K562 (cell line): ENCODE data around the gene MAPT. TPM values are rescaled to one million over a fixed set of nuclear protein-coding genes. Genes with fewer than 3 reads are reported as not detected.

Source experiments
- ATAC-seq: fragments of 200-7000 bp; cut with Tn5 transposase; 3 replicates; pipeline ENCODE4 v1.9.1; 2020; ENCODE audit warnings: moderate library complexity
- BruUV-seq: library from RNA; stranded (reverse); fragments of 400-500 nt; replicated peaks from 2 replicates; lab custom pipeline; 2021; lab: Mats Ljungman, UMichigan
- CTCF ChIA-PET: fragments of 300-600 bp; formaldehyde crosslinking; extraction: SDS; loops from one replicate; lab custom pipeline; 2021; ENCODE audit warnings: low intra/inter-chr PET ratio; lab: Yijun Ruan, JAX
- POLR2A ChIA-PET: fragments of 300-600, 350-650 bp; sonication (Branson Sonifier 250); formaldehyde crosslinking; extraction: SDS; loops from one replicate; lab custom pipeline; 2021; ENCODE audit warnings: antibody characterized with exemption, inconsistent platforms; lab: Yijun Ruan, JAX
- DNase-seq, 4 experiments: peaks; one replicate each; pipeline versions ENCODE4 v3.0.0 to v3.0.0-alpha.2; 2011 to 2018; ENCODE audit warnings: low spot score in 3 of 4, mixed read lengths in 3 of 4; ENCODE audit errors: extremely low read depth in 1 of 4
- FAIRE-seq: peaks from 2 replicates; lab custom pipeline; 2011; peaks lifted over from hg19 to GRCh38; lab: Jason Lieb, UNC
- H2AFZ ChIP-seq: 2 replicates; pipeline ENCODE4 v1.6.0; 2011; ENCODE audit warnings: low read depth, low read length, control low read depth, inconsistent platforms
- H3K27ac ChIP-seq: fragments of 200-600 bp; 3 replicates; pipeline ENCODE4 v1.8.0; 2011; ENCODE audit warnings: low read depth, mild to moderate bottlenecking, control low read depth, inconsistent platforms, low read length, moderate library complexity, mixed read lengths; ENCODE audit errors: extremely low read depth
- H3K27me3 ChIP-seq, 2 experiments: fragments of 300-600 bp in 1 of 2; 2 replicates in 1 of 2; 3 replicates in 1 of 2; pipeline versions ENCODE4 v1.6.0 to v1.8.0; 2011; ENCODE audit warnings: inconsistent platforms in 2 of 2, low read length in 2 of 2, mild to moderate bottlenecking in 1 of 2, mixed read lengths in 1 of 2, moderate library complexity in 1 of 2; ENCODE audit not compliant: control insufficient read depth in 2 of 2, insufficient read depth in 2 of 2
- H3K36me3 ChIP-seq: fragments of 300-600 bp; 3 replicates; pipeline ENCODE4 v1.8.0; 2011; ENCODE audit warnings: mild to moderate bottlenecking, low read length, inconsistent platforms; ENCODE audit not compliant: control insufficient read depth, insufficient read depth
- H3K4me1 ChIP-seq, 2 experiments: fragments of 200-600 bp in 1 of 2; replicated peaks in 1 of 2; 2 replicates in 1 of 2; 3 replicates in 1 of 2; pipeline versions ENCODE4 v1.5.1 to v1.8.0; 2011; ENCODE audit warnings: inconsistent platforms in 2 of 2, low read length in 2 of 2, mild to moderate bottlenecking in 1 of 2, mixed read lengths in 1 of 2, moderate library complexity in 1 of 2; ENCODE audit not compliant: control insufficient read depth in 2 of 2, insufficient read depth in 2 of 2
- H3K4me2 ChIP-seq: 2 replicates; pipeline ENCODE4 v1.6.1; 2011; ENCODE audit warnings: low read length, control low read depth, inconsistent platforms, mixed read lengths; ENCODE audit not compliant: insufficient read depth
- H3K4me3 ChIP-seq: fragments of 200-600 bp; sonication (generic), shearing (Covaris generic); 2 replicates; pipeline ENCODE4 v1.5.1; 2016; ENCODE audit warnings: control low read depth, inconsistent platforms
- H3K79me2 ChIP-seq: fragments of 200-600 bp; 3 replicates; pipeline ENCODE4 v1.8.0; 2011; ENCODE audit warnings: low read length, inconsistent platforms; ENCODE audit not compliant: control insufficient read depth, insufficient read depth
- H3K9ac ChIP-seq, 2 experiments: 2 replicates each; pipeline versions ENCODE4 v1.6.0 to v1.6.1; 2011; ENCODE audit warnings: low read depth in 2 of 2, low read length in 2 of 2, control low read depth in 1 of 2, inconsistent platforms in 1 of 2, mild to moderate bottlenecking in 1 of 2, mixed read lengths in 1 of 2; ENCODE audit not compliant: insufficient read depth in 1 of 2
- H3K9me1 ChIP-seq: one replicate; pipeline ENCODE4 v1.6.0; 2011; ENCODE audit warnings: inconsistent platforms, mild to moderate bottlenecking, low read length, moderate library complexity; ENCODE audit not compliant: control insufficient read depth, insufficient read depth
- H3K9me3 ChIP-seq: replicated peaks from 2 replicates; pipeline ENCODE4 v1.5.1; 2011; ENCODE audit warnings: low read depth, low read length, inconsistent platforms; ENCODE audit not compliant: control insufficient read depth, insufficient read depth
- H4K20me1 ChIP-seq: replicated peaks from 2 replicates; pipeline ENCODE4 v1.6.1; 2011; ENCODE audit warnings: low read length, inconsistent platforms, mixed read lengths; ENCODE audit not compliant: control insufficient read depth, insufficient read depth
- ARHGAP35 ChIP-seq: fragments of 450-650 bp; IDR thresholded peaks from 2 replicates; pipeline ENCODE4 v1.6.1; 2018; ENCODE audit not compliant: partially characterized antibody
- CBX3 ChIP-seq, 2 experiments: IDR thresholded peaks; 1 replicate in 1 of 2; 2 replicates in 1 of 2; pipeline ENCODE4 v1.6.1; 2012; ENCODE audit warnings: inconsistent platforms in 2 of 2, low read length in 2 of 2, borderline replicate concordance in 1 of 2, control low read depth in 1 of 2
- CEBPZ ChIP-seq: fragments of 150-350 bp; IDR thresholded peaks from 2 replicates; pipeline ENCODE4 v1.6.1; 2014; ENCODE audit warnings: low read depth, mild to moderate bottlenecking, low read length, borderline replicate concordance
- DDX20 ChIP-seq: fragments of 450-650 bp; IDR thresholded peaks from 2 replicates; pipeline ENCODE4 v1.6.1; 2016; ENCODE audit warnings: missing genetic modification characterization, low read depth, mild to moderate bottlenecking, missing compliant biosample characterization, moderate library complexity
- DLX4 ChIP-seq: fragments of 250-450 bp; sonication (Bioruptor Pico); IDR thresholded peaks from 2 replicates; pipeline ENCODE4 v1.6.1; 2021; ENCODE audit warnings: mild to moderate bottlenecking
- GATA2 ChIP-seq: sonication (generic); formaldehyde crosslinking; IDR thresholded peaks from 2 replicates; pipeline ENCODE4 v1.4.0; 2020; ENCODE audit warnings: mild to moderate bottlenecking, missing genetic modification reagents
- JUNB ChIP-seq: fragments of 450-650 bp; formaldehyde crosslinking; conservative IDR thresholded peaks from 2 replicates; pipeline ENCODE4 v1.4.0; 2020; ENCODE audit warnings: mild to moderate bottlenecking
- SNIP1 ChIP-seq: fragments of 450-650 bp; IDR thresholded peaks from 2 replicates; pipeline ENCODE4 v1.7.1; 2017; ENCODE audit warnings: low read depth, mild to moderate bottlenecking
- TAF7 ChIP-seq: fragments of 450-650 bp; IDR thresholded peaks from 2 replicates; pipeline ENCODE4 v1.6.1; 2016; ENCODE audit warnings: missing genetic modification characterization, missing compliant biosample characterization
- ZNF740 ChIP-seq, 3 experiments: fragments of 200-800 bp in 1 of 3; sonication (Bioruptor generic) in 1 of 3; sonication (generic) in 1 of 3; formaldehyde crosslinking in 1 of 3; IDR thresholded peaks; 2 replicates each; pipeline versions ENCODE4 v1.6.1 to v1.8.0; 2016 to 2022; ENCODE audit warnings: mild to moderate bottlenecking in 2 of 3, missing compliant biosample characterization in 2 of 3, missing genetic modification characterization in 2 of 3, missing genetic modification reagents in 1 of 3
- WGBS: fragments of 100-300 bp; shearing (Covaris generic); methylation state at CpG from one replicate; pipeline ENCODE4 v1.1.6; 2016; ENCODE audit warnings: low coverage, mixed read lengths; ENCODE audit not compliant: insufficient coverage; ENCODE audit errors: missing lambda C conversion rate; 5-methylcytosine and 5-hydroxymethylcytosine counted together
- in situ Hi-C: fragments of 300-500 bp; cut with MboI; formaldehyde crosslinking; loops from 4 replicates; pipeline ENCODE4 v1.15.0; 2018; ENCODE audit warnings: inconsistent platforms, mixed read lengths
- intact Hi-C: fragments of 100-400 bp; cut with micrococcal nuclease; formaldehyde crosslinking; loops from 2 replicates; pipeline ENCODE4 v1.14.2; 2022
- polyA plus RNA-seq, 8 experiments: library from polyadenylated mRNA; depleted of rRNA in 4 of 8; stranded (reverse) in 5 of 8; unstranded in 3 of 8; fragments of >200 nt; fragmentation: Nextera tagmentation in 2 of 8; fragmentation: Illumina TruSeq in 1 of 8; extraction: Ambion mirVana in 2 of 8; extraction: Trizol in 1 of 8; gene quantifications; 2 replicates each; pipeline versions ENCODE4 v1.2.1 to v1.2.3, GENCODE V29; 2011 to 2014; ENCODE audit warnings: inconsistent platforms in 1 of 8, missing spikeins in 1 of 8
- total RNA-seq, 7 experiments: library from RNA; depleted of rRNA in 6 of 7; stranded (reverse); fragments of >200 nt in 6 of 7; fragmentation: Illumina TruSeq in 2 of 7; extraction: Trizol in 2 of 7; gene quantifications; 2 replicates each; pipeline versions ENCODE4 v1.2.1 to v1.2.3, GENCODE V29; 2011 to 2021; ENCODE audit warnings: low replicate concordance in 1 of 7

MAPT gene
- total and polyA plus RNA-seq, 9 of the 15 experiments (the other 6 are each of a cell fraction or from before 2014, with no cell fraction given) = 0.04 to 1.1 (median 0.36) TPM

GRCh38 chr17:45973099-45973780, 78.9 kb downstream of the MAPT start:
- ATAC-seq (no peak), DNase-seq (no peak), FAIRE-seq (no peak)
- no peaks in the 10 kb centered on the region for H3K79me2 ChIP-seq
- intact Hi-C loops = no loop called here
- H3K4me3 ChIP-seq = no peak overlapping the region
- ChIA-PET CTCF (no interaction called here), POLR2A (interaction anchor here (1.5 kb wide), 1 partner anchor 14 kb away, joined by 7 read pairs; no protein-coding TSS in a partner anchor)
- in situ Hi-C loops = no loop called here
- no peak overlapping the region for H3K4me2 ChIP-seq
- no TSS peak for BruUV-seq
- H3K9ac ChIP-seq = peak overlapping the region in 1 of 2 experiments; percentile 28; a peak in 1 of 4 replicates
- H2AFZ ChIP-seq = no peak overlapping the region
- peaks cover 3% of the 10 kb centered on the region for H3K9me1 ChIP-seq
- H3K27me3 ChIP-seq = peaks cover 0 to 4% of the 10 kb centered on the region in 2 experiments; a peak in 1 of 5 replicates
- no peaks in the 10 kb centered on the region for H3K9me3 ChIP-seq
- no peak overlapping the region for H3K27ac ChIP-seq
- no peaks in the 10 kb centered on the region for H3K36me3 ChIP-seq
- 71% methylated on average over 12 of the region's 12 CpGs for WGBS
- no peak for TF ChIP-seq TAF7 (tag)
- TF ChIP-seq SNIP1 = no peak
- no peak for TF ChIP-seq DDX20
- TF ChIP-seq DLX4 (CRISPR knock-in tag) = no peak
- TF ChIP-seq GATA2 (CRISPR knock-in tag) = no peak
- no peak for TF ChIP-seq CBX3 (IDR thresholded peaks at IDR 0.05; ENCODE audit: borderline replicate concordance in 1 of 2, low read length in 2 of 2)
- TF ChIP-seq ARHGAP35 = no peak
- no peak for TF ChIP-seq CEBPZ
- no peak for TF ChIP-seq JUNB (CRISPR knock-in tag)
- TF ChIP-seq ZNF740 (CRISPR knock-in tag; IDR thresholded peaks at IDR 0.05) = no peak
- TF ChIP-seq ZNF740 (tag; IDR thresholded peaks at IDR 0.05) = no peak
- TF ChIP-seq, all 486 proteins: peak for 0
- H4K20me1 ChIP-seq = 0 out of 2 replicates have a peak, but pooled peaks cover 2% of the 10 kb centered on the region
- peaks cover 28 to 36% of the 10 kb centered on the region in 2 experiments for H3K4me1 ChIP-seq
